Activated CD4-positive, alpha-beta T cell treated with anti-CD3 and anti-CD28 coated beads, Interleukin-2, amount 50 U/mL, for 48 hours (primary cell): ENCODE data around the gene IGFL2.
"Not testable (repeated sequence)": the region's sequence is repeated elsewhere in the genome, so short reads cannot be mapped to it uniquely, and the experiment has no call there.

Experiments
- DNase-seq, 2 experiments: peaks; one replicate each; pipeline ENCODE4 v3.0.0-alpha.2; 2020

IGFL2 gene

GRCh38 chr19:46191972-46192371 is 43.9 kb downstream of the IGFL2 start:
- DNase-seq: no peak

GRCh38 chr19:46192626-46192991 is 44.6 kb downstream of the IGFL2 start:
- not testable (repeated sequence) for DNase-seq

DNA sequence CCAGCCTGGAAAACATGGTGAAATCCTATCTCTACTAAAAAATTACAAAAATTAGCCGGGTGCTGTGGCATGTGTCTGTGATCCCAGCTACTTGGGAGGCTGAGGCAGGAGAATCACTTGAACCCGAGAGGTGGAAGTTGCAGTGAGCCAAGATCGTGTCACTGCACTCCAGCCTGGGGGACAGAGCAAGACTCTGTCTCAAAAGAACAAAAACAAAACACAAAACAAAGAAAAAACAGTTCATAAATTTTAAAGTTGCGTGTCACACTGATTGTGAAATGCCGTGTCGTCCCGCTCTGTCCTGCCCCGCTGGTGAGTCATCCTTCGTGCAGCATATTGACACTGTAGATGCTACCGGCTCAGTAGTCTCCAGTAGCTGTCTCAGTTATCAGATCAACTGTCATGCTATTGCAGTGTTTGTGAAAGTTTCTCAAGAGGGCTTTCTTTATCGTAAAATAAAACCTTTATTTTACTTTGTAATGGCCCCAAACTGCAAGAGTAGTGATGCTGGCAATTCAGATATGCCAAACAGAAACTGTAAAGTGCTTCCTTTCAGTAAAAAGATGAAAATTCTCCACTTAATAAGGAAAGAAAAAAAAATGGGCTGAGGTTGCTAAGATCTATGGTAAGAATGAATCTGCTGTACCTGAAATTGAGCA is 45.1 kb downstream of the IGFL2 start:
- DNase-seq: peak; percentile 17 to 29

DNA sequence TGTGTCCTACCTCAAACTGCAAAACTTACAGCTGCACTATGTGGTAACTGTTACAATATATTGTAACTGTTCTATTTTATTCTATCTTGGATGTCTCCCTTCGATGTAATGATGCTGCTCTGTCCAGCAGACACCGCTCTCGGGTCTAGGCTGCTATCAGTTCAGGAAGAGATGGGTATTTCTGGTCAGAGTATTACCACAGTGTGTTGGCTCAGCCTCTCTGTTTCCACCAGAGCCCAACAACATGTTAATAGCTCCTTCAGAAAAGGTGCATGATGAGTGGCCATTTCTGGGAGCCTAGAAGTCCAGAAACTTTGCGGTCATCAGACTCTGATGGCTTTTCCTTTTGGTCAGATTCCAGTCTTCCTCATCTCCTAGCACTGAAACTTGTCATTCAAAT is 45.6 kb downstream of the IGFL2 start:
- DNase-seq: no peak

DNA sequence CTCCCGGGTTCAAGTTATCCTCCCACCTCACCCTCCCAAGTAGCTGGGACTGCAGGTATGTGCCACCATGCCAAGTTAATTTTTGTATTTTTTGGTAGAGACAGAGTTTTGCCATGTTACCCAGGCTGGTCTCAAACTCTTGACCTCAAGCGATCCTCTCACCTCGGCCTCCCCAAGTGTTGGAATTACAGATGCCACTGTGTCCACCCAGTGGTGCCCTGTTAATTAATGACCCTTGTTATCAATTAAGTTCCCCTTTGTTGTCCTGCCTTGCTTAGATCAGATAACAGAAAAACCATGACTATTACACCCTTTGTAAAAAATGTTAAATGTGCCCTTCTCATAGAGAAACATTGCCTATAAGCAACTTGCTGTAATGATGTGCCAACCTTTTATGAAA is 47.1 kb downstream of the IGFL2 start:
- DNase-seq: no peak

DNA sequence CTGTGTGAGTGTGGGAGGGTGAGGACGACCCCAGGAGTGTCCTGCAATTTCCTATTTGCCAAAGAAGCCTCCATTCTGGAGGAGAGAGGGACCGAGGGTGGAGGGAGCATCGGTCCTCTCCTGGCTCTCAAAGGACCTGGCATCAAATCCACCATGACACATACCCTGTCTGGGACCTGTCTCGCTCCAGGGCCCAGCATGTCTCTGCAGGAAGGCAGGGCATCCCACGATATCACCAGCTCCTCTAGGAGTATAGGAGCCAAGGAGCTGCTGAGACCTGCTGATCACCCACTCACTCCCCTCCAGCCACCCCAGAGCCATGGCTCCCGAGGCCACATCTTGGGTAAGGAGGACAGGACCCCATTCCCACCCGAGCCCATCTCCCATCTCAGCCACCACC is 47.9 kb downstream of the IGFL2 start:
- not testable (repeated sequence) for DNase-seq

- DNase-seq: no peak
These were observed 48.5 kb downstream of the IGFL2 start for GRCh38 chr19:46196410-46197124.

- no peak for DNase-seq
These were observed 49.5 kb downstream of the IGFL2 start for GRCh38 chr19:46197314-46198070.

- no peak for DNase-seq
These were observed 50.7 kb downstream of the IGFL2 start for GRCh38 chr19:46198756-46199155.

GRCh38 chr19:46201454-46202310 is 53.6 kb downstream of the IGFL2 start:
- DNase-seq: no peak

GRCh38 chr19:46202426-46202825 is 54.4 kb downstream of the IGFL2 start:
- no peak for DNase-seq

- no peak for DNase-seq
These were observed 55.1 kb downstream of the IGFL2 start for GRCh38 chr19:46202872-46203860.

GRCh38 chr19:46204008-46204407 is 56.0 kb downstream of the IGFL2 start:
- DNase-seq: no peak

DNA sequence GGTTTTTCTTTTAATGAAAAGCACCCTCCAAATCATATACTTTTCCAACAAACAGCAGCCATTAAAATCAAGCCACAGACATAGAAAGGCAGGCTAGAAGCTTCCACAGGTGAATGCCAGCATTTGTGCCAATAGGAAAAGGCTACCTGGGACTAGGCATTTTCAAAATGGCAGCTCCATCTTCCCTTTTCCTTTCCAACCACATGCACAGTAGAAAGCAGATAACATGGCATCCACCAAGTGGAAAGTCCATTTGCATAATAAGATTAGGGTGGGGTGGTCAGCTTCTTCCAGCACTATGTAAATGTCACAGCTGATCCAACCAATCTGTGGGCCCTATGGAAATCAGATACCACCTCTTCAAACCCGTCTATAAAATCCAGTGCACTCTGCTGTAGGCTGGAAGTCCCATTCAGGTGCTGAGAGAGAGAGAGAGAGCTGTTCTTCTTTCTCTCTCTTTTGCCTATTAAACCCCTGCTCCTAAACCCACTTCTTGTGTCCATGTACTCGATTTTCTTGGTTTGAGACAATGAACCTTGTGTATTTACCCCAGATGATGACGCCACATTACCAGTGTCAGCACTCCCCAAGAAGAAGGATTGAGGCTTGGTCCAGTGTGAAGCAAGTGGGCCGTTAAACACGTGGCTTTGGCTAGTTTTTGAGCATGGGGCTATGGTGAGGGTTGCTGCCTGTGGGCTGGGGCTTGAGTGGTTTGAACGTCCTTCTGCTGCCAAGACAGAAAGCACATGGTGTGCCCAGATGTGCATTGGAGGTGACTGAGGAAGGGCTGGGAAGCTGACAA is 57.3 kb downstream of the IGFL2 start:
- no peak for DNase-seq

- no peak for DNase-seq
These were observed 58.1 kb downstream of the IGFL2 start for GRCh38 chr19:46206176-46206575.

DNA sequence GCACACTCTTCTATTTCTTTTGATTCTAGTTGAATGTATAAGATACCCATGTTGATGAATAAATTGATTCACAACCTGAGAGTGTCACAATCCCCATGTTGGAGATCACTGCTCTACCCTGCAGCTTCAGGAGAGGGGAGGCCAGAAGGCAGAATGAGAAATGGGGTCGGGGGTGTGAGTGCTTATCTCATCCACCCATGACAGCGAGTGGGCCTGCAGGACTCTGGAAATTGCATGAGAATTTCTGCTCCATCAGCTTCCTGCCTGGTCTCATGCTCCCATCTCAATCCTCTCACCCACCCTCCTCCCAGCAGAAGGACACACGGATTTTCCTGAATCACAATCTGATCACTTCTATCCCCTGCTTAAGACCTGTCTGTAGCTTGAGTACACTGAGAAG is 58.6 kb downstream of the IGFL2 start:
- DNase-seq: no peak

DNA sequence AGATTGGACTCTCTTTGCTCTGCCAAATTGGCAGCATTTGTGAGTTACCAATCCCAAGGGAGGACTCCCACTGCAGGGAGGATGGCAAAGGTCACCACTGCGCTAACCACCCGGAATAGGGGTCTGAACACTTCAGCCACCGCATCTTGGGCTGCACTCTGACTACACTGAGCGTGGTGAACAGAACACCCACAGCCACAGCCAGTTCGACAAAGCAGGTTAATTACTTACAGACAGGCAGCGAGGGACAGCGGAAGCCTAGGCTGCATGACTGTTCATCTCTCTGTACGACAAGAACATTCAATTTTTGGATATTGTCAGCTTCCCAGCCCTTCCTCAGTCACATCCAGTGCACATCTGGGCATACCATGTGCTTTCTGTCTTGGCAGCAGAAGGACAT is 59.8 kb downstream of the IGFL2 start:
- DNase-seq: not testable (repeated sequence)

DNA sequence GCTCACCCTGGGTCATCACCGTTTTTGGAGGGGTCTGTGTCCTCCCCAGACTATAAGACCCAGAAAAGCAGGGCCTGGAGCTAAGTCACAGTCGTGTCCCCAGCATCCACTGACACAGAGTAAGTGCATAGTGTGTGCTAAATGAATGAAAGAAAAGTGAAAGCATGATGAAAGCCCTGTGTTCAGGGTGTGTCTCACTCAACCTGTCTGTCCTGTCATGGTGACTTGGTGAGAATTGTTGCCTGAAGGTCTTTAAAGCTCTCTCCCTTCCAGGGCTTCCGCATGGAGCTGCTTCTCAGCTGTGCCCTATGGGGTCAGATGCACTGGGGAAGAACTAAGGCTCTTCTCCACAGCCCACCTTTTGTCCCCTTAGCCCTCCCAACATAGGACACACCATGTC is 61.0 kb downstream of the IGFL2 start:
- no peak for DNase-seq

- DNase-seq: no peak
These were observed 61.4 kb downstream of the IGFL2 start for GRCh38 chr19:46209472-46209871.

DNA sequence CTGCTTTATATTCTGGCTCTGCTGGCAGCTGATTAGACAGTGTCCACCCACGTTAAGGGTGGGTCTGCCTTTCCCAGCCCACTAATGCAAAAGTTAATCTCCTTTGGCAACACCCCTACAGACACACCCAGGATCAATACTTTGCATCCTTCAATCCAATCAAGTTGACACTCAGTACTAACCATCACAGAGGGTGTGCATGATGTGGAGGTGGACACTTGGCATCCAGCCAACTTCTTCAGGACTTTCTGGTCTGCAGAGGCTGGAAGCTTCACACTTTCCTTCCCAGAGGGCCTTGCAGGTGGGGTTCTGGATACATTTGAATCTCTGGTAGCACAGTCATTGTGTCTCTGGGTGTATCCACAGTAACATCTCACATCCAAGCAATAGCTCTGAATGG is 62.6 kb downstream of the IGFL2 start:
- DNase-seq: no peak
